HG03175 (cell line): ENCODE measurements around the gene TTC7B.
"Not testable (repeated sequence)": the region's sequence is repeated elsewhere in the genome, so short reads cannot be mapped to it uniquely, and the experiment has no call there.

Source experiments
- ATAC-seq: cut with Tn5 transposase; IDR thresholded peaks from one replicate; pipeline ENCODE4 v1.9.1; 2021; ENCODE audit warnings: mild to moderate bottlenecking, moderate library complexity; ENCODE audit not compliant: unreplicated experiment

The TTC7B gene, protein sequence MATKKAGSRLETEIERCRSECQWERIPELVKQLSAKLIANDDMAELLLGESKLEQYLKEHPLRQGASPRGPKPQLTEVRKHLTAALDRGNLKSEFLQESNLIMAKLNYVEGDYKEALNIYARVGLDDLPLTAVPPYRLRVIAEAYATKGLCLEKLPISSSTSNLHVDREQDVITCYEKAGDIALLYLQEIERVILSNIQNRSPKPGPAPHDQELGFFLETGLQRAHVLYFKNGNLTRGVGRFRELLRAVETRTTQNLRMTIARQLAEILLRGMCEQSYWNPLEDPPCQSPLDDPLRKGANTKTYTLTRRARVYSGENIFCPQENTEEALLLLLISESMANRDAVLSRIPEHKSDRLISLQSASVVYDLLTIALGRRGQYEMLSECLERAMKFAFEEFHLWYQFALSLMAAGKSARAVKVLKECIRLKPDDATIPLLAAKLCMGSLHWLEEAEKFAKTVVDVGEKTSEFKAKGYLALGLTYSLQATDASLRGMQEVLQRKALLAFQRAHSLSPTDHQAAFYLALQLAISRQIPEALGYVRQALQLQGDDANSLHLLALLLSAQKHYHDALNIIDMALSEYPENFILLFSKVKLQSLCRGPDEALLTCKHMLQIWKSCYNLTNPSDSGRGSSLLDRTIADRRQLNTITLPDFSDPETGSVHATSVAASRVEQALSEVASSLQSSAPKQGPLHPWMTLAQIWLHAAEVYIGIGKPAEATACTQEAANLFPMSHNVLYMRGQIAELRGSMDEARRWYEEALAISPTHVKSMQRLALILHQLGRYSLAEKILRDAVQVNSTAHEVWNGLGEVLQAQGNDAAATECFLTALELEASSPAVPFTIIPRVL

GRCh38 chr14:90815822-90816662, at the start of gene TTC7B:
TSS of gene TTC7B (minus strand) at chr14:90816430. CDS start at chr14:90816295, 135 bp downstream.
- peak; percentile 61 for ATAC-seq

GRCh38 chr14:90864741-90865140, 48.5 kb upstream of the TTC7B start:
- no peak for ATAC-seq

DNA sequence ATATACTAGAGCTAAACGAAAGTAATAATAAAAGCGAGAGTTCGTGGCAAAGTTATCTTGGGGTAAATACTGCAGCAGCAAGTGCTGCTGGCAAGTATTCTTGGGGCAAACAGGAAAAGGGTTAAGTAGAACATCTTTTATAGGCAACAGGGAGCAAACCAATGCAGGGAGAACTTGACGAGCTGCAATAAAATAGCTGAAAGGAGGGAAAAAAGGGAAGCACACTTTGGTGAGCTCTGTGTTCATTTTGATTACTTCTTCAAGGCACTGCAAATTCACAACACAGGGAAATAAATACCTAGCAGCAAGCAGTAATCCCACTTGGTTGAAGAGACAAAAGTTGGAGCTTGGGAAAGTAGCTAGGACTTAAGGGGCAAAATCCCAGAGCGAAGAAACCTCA, 42.3 kb upstream of the TTC7B start:
- ATAC-seq = no peak

GRCh38 chr14:90857866-90858265, 41.6 kb upstream of the TTC7B start:
- no peak for ATAC-seq

DNA sequence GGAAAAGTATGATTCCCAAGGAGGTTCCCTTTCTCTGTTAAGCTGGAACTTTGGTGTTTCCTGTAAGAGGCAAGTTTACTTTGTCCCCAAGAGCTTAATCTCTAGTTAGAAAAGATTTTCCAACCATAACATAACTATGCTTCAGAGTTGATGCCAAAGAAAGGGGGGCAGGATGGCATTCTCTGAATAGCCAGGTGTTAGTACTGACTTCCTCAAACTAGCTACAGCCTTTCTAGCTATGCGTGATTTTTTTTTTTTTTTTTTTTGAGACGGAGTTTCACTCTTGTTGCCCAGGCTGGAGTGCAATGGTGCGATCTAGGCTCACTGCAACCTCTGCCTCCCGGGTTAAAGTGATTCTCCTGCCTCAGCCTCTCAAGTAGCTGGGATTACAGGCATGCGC, 39.9 kb upstream of the TTC7B start:
- not testable (repeated sequence) for ATAC-seq

GRCh38 chr14:90853116-90853515, 36.9 kb upstream of the TTC7B start:
- no peak for ATAC-seq

GRCh38 chr14:90851327-90852036, 35.3 kb upstream of the TTC7B start:
- ATAC-seq = no peak

GRCh38 chr14:90850487-90850886, 34.3 kb upstream of the TTC7B start:
- ATAC-seq = no peak

DNA sequence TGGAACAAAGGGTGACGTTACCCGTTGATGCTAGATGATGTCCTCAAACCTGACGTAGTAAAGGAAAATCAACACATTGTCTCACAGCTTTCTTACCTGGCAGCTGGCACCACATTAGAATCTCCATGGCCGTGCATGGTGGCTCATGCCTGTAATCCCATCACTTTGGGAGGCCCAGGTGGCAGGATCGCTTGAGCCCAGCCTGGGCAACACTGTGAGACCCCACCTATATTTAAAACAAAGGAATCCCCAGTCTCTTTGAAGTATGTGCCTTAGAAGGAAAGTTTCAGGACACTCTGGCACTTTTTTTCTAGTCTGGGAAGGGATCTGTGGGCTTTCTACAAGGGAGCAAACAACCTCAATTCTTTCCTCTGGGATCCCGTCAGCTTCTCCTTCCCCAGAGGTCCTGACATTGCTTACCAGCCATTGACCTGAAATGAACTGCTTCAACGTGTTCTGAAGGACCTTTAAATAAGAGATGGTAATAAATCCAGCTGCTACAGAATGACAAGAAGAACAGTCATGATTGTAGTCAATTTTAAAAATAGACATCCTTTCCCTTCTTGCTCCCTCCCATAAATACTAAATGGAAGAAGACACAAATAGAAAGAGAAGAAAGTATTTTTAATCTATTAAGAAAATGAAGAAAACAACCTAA, 33.7 kb upstream of the TTC7B start:
- no peak for ATAC-seq

DNA sequence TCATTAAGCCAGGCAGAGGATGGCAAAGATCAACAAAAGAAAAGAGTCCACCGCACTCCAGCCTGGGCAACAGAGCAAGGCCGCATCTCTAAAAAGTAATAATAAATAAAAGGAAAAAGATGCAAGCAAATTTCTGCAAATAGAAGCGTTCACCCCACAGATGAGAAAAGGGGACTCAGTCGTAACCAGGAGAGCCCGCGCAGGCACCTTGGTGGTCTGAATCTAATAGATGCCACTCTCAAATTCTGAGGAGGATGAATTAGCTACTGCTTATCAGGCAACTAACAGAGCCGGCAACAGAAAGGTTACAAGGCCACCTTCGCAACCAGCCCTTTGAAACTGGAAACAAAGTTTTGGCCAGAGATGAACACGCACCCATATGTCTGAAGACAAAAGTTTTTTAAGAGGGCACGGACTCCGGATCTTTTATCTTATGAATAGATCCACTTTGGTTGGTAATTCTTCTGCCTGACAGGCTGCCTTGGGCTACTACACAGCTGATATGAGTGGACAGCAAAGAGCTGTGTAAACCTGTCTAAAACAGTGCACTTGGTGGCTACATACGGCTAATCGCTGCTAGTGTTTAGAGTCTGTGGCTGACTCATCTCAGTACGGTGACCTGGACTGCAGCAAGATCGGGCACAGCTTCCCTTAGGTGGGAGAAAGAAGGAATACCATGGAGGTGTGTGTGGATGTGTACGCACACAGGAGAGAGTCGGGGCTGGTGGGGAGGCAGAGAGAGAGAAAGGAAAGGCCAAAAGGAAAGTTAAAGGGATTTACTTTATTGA, 32.9 kb upstream of the TTC7B start:
- no peak for ATAC-seq

DNA sequence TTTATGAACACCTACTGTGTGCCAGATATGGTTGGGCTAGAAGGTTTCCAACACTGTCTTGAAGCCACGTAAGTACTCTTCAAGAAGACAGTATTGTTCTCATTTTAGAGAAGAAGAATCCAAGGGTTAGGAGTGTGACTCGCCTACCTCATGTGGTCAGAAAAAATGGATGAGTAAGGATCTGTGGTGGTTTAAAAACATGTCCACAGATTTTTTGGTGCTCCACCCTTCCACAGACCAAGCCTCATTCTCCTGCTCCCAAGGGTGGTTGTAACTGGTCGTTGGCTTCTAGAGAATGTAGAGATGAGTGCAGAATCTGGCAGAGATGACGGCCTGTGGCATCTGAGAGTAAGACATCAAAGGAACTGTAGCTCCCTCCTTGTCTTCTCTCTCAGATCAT, 30.3 kb upstream of the TTC7B start:
- no peak for ATAC-seq

GRCh38 chr14:90844321-90844720, 28.1 kb upstream of the TTC7B start:
- no peak for ATAC-seq

- no peak for ATAC-seq
Measured at GRCh38 chr14:90842726-90843125, 26.5 kb upstream of the TTC7B start.

- not testable (repeated sequence) for ATAC-seq
Measured at GRCh38 chr14:90840667-90841066, 24.4 kb upstream of the TTC7B start.

DNA sequence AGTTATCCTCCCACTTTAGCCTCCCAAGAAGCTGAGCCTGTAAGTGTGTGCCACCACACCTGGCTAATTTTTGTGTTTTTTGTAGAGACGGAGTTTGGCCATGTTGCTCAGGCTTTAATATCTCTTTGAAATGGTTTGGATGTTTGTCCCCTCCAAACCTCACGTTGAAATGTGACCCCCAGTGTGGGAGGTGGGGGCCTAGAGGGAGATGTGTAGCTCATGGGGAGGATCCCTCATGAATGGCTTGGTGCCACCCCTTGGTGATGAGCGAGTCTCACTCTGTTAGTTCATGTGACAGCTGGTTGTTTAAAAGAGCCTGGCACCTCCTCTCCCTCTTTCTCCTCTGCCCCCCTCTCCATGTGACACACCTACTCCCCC, 23.6 kb upstream of the TTC7B start:
- ATAC-seq = no peak

DNA sequence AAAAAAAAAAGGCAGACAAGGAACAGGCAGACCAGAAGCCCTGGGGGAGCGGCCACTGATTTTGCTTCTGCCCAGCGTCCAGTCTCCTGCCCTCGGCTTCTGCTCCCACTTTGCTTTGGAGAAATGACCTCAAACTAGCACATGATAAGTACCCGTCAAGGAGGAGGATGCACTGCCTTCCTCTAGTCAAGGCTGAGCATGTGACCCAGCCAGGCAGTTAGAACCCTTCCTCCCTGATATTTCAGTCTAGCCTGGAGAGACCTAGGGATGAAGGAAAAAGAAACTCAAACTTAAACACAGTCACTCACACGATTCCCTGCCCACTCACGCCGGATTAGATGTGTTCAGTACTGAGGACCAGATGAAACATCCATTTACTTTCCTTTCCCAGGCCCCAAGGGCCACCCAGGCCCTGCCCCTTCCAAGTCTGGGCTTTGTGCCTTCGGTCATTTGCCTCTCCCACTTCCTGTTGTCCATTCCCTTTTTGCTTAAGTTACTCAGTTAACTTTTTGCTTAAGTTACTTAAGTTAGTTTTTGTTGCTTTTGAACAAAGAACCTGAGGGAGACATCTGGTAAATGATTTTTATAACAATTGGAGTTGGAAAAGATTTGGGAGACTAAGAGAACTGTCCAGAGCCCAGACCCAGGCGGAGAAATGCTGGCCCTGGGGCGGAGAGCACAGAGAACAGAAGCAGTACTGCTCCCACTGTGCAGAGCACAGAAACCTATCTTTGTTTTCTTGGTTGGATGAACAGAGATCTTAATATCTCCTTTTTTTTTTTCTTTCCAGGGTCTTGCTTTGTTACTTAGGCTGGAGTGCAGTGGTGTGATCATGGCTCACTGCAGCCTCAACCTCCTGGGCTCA, 23.0 kb upstream of the TTC7B start:
- ATAC-seq = no peak

- ATAC-seq = not testable (repeated sequence)
Measured at GRCh38 chr14:90838531-90838930, 22.3 kb upstream of the TTC7B start.

DNA sequence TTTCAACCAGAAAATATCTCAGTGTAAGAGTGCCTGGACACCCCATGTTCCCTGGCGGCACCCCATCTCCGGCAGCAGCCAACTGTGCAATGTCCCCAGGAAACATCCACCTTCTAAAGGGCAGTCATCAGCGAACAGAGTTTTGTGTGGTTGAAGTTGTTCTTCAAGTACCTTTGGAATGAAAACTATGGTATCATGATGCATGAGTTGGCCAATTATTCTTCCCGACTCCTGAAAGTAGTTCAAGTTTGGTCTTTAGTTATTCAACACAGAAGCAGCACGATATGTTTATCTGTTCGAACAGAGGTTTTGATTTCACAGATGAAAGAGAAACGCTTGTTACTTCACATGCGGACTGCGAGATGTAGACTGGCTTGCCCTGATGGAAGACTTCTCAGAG, 21.1 kb upstream of the TTC7B start:
- ATAC-seq = no peak
